ENCODE measurements around the gene PRRT3. TPM values are rescaled to one million over a fixed set of nuclear protein-coding genes. Genes with fewer than 3 reads are reported as not detected.

The PRRT3 gene
- 0.23 TPM in 1 of 2 replicates, not detected in the other for total RNA-seq (2014; rRNA removed; shearing (Covaris generic); ENCODE audit: low replicate concordance)

GRCh38 chr3:9951962-9952805, at the start of gene PRRT3:
Gene PRRT3, minus strand, starts transcription at chr3:9952408. Its CDS starts 2,293 bp downstream, at chr3:9950115.
- peaks cover 4% of the 10 kb centered on the region for H3K36me3 ChIP-seq
- no peak within 1 kb of the TSS for H3K4me3 ChIP-seq
- H3K9me3 ChIP-seq: no peaks in the 10 kb centered on the region
- no peaks in the 10 kb centered on the region for H3K27me3 ChIP-seq
- no peak for DNase-seq

GRCh38 chr3:10000686-10001085, 48.5 kb upstream of the PRRT3 start:
- no peaks in the 10 kb centered on the region for H3K9me3 ChIP-seq
- H3K36me3 ChIP-seq: peaks cover 26% of the 10 kb centered on the region
- no peak overlapping the region for H3K4me3 ChIP-seq
- no peaks in the 10 kb centered on the region for H3K27me3 ChIP-seq
- no peak for DNase-seq

- Histone ChIP-seq H3K27me3 (no peaks in the 10 kb centered on the region), H3K4me3 (no peak overlapping the region), H3K36me3 (peaks cover 23% of the 10 kb centered on the region), H3K9me3 (no peaks in the 10 kb centered on the region)
- no peak for DNase-seq
Observed at GRCh38 chr3:9994086-9994844, 42.1 kb upstream of the PRRT3 start.

GRCh38 chr3:9986230-9986725, 34.1 kb upstream of the PRRT3 start:
- Histone ChIP-seq H3K4me3 (peak overlapping the region; percentile 82), H3K9me3 (no peaks in the 10 kb centered on the region), H3K36me3 (no peaks in the 10 kb centered on the region; the same call in 1 of the 2 replicates), H3K27me3 (no peaks in the 10 kb centered on the region)
- no peak for DNase-seq

GRCh38 chr3:9980251-9980650, 28.0 kb upstream of the PRRT3 start:
- no peaks in the 10 kb centered on the region for H3K9me3 ChIP-seq
- no peaks in the 10 kb centered on the region for H3K27me3 ChIP-seq
- H3K4me3 ChIP-seq: no peak overlapping the region
- DNase-seq: no peak
- peaks cover 2% of the 10 kb centered on the region; the same call in 1 of the 2 replicates for H3K36me3 ChIP-seq

GRCh38 chr3:9978710-9979305, 26.6 kb upstream of the PRRT3 start:
- Histone ChIP-seq H3K27me3 (no peaks in the 10 kb centered on the region), H3K36me3 (peaks cover 2% of the 10 kb centered on the region; the same call in 1 of the 2 replicates), H3K9me3 (no peaks in the 10 kb centered on the region), H3K4me3 (no peak overlapping the region)
- DNase-seq: no peak

- Histone ChIP-seq H3K4me3 (no peak overlapping the region), H3K36me3 (peaks cover 8% of the 10 kb centered on the region; the same call in 1 of the 2 replicates), H3K9me3 (no peaks in the 10 kb centered on the region), H3K27me3 (no peaks in the 10 kb centered on the region)
- peak; percentile 83 for DNase-seq
Observed at GRCh38 chr3:9976721-9977709, 24.8 kb upstream of the PRRT3 start.

- H3K27me3 ChIP-seq: no peaks in the 10 kb centered on the region
- peak; percentile 13 for DNase-seq
- H3K4me3 ChIP-seq: no peak overlapping the region
- peaks cover 30% of the 10 kb centered on the region for H3K36me3 ChIP-seq
- no peaks in the 10 kb centered on the region for H3K9me3 ChIP-seq
Observed at GRCh38 chr3:9970020-9970652, 17.9 kb upstream of the PRRT3 start.

GRCh38 chr3:9969632-9970019, 17.4 kb upstream of the PRRT3 start:
- H3K27me3 ChIP-seq: no peaks in the 10 kb centered on the region
- DNase-seq: no peak
- no peak overlapping the region for H3K4me3 ChIP-seq
- peaks cover 30% of the 10 kb centered on the region for H3K36me3 ChIP-seq
- H3K9me3 ChIP-seq: no peaks in the 10 kb centered on the region

- H3K27me3 ChIP-seq: no peaks in the 10 kb centered on the region
- no peaks in the 10 kb centered on the region for H3K9me3 ChIP-seq
- H3K36me3 ChIP-seq: peaks cover 27% of the 10 kb centered on the region
- no peak overlapping the region for H3K4me3 ChIP-seq
- no peak for DNase-seq
Observed at GRCh38 chr3:9966841-9967240, 14.6 kb upstream of the PRRT3 start.

GRCh38 chr3:9965200-9965875, 13.1 kb upstream of the PRRT3 start:
- H3K27me3 ChIP-seq: no peaks in the 10 kb centered on the region
- peaks cover 21% of the 10 kb centered on the region for H3K36me3 ChIP-seq
- H3K9me3 ChIP-seq: no peaks in the 10 kb centered on the region
- DNase-seq: no peak
- H3K4me3 ChIP-seq: no peak overlapping the region

- no peak overlapping the region for H3K4me3 ChIP-seq
Observed at GRCh38 chr3:9957214-9957613, 5.0 kb upstream of the PRRT3 start.

GRCh38 chr3:9955611-9956352, 3.6 kb upstream of the PRRT3 start:
- peak; percentile 38 for DNase-seq
- Histone ChIP-seq H3K9me3 (no peaks in the 10 kb centered on the region), H3K4me3 (no peak overlapping the region), H3K36me3 (no peaks in the 10 kb centered on the region; the same call in 1 of the 2 replicates), H3K27me3 (no peaks in the 10 kb centered on the region)

More at GRCh38 chr3:9957214-9957613, 5.0 kb upstream of the PRRT3 start:
- peaks cover 3% of the 10 kb centered on the region for H3K36me3 ChIP-seq
- H3K27me3 ChIP-seq: no peaks in the 10 kb centered on the region
- no peak for DNase-seq
- H3K9me3 ChIP-seq: no peaks in the 10 kb centered on the region

- Histone ChIP-seq H3K27me3 (no peaks in the 10 kb centered on the region), H3K4me3 (no peak overlapping the region), H3K36me3 (no peaks in the 10 kb centered on the region; the same call in 1 of the 2 replicates), H3K9me3 (no peaks in the 10 kb centered on the region)
- no peak for DNase-seq
Observed at GRCh38 chr3:9955067-9955502, 2.9 kb upstream of the PRRT3 start.

Data from MG63 (cell line).